T-helper 1 cell (primary cell): ENCODE results near the gene COL6A3.
"Not testable (repeated sequence)": the region's sequence is repeated elsewhere in the genome, so short reads cannot be mapped to it uniquely, and the experiment has no call there.

ENCODE experiments used
- DNase-seq, 5 donors: peaks; one replicate each; pipeline ENCODE4 v3.0.0-alpha.2; 2012 to 2020

Gene COL6A3

GRCh38 chr2:237412988-237413776, 782 bp downstream of the COL6A3 start:
- DNase-seq, result no peak

DNA sequence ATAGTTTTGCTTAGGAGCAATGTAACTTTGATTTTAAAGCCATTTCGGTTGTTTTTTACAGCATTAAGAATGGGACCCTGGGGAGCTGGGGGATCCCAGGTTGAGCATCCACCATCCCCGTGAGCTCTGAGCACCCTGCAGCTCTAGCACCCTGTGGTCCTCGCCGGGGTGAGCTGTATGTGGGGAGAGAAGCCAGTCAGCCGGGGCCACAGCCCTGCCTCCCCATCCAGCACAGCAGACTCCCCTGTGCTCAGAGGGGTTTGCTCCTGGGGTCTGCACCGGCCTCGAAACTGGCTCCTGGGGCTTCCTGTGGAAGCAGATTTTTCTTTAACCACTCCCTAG, 1.3 kb downstream of the COL6A3 start:
- DNase-seq, result no peak

GRCh38 chr2:237411683-237412423, 2.1 kb downstream of the COL6A3 start:
- no peak for DNase-seq

- DNase-seq, result no peak
Observed at GRCh38 chr2:237411092-237411601, 2.8 kb downstream of the COL6A3 start.

DNA sequence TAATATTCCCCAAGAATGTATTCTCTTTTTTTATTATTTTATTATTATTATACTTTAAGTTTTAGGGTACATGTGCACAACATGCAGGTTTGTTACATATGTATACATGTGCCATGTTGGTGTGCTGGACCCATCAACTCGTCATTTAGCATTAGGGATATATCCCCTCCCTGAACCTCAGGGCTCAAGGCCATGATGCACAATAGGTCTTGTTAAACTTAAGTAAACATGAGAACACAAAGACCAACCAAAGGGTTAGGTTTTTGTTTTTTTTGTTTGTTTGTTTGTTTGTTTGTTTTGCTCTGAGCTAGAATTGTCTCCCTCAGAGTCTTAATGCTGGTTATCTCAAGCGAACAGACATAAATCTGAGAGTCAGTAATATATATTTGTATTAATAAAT, 4.7 kb downstream of the COL6A3 start:
- DNase-seq, result not testable (repeated sequence)

GRCh38 chr2:237408335-237409000, 5.5 kb downstream of the COL6A3 start:
- no peak for DNase-seq

GRCh38 chr2:237407700-237408099, 6.3 kb downstream of the COL6A3 start:
- DNase-seq, result no peak

GRCh38 chr2:237406371-237406895, 7.5 kb downstream of the COL6A3 start:
- no peak for DNase-seq

DNA sequence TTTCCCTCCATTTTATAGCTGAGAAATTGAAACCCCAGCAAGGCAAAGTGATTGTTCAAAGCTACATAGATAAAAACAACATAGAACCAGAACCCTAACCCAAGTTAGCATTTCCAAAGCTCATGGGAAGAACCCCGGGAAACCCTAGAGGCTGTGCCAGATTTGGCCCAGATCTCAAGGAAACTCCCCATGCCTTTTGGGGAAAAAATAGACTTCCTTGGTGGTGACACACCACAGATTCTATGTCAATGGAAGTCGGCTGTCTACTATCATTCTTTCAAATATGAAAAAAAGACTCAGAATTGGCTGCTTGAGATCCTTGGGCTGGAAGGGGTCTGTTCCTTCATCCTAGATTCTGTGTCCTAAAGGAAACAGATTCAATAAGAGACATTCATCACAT, 8.4 kb downstream of the COL6A3 start:
- DNase-seq, result no peak

DNA sequence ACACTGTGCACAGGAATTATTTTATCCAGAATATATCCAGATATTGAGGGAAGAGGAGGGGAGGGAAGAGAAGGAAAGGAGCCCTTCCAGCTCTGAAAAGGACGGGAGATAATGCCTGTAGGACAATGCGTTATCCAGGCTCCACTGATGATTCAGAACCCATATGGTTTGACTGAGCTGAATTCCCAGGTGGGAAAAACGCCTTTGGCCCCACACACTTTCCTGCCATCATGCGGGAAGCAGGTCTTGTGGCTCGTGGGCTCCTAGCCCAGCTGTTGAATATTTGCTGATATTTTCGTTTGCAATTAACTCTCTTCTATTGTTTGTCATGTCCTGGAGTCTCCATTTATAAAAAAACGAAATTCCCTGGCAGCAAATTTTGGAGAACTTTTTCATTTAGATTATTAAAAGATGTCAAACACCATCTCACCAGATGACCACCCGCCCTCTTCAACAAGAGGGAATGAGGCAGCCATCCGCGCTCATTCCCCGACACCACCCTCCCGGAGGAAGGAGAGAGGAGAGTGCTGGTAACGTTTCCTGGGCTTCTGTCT, 8.9 kb downstream of the COL6A3 start:
- no peak for DNase-seq

GRCh38 chr2:237404413-237404812, 9.6 kb downstream of the COL6A3 start:
- DNase-seq, result no peak

DNA sequence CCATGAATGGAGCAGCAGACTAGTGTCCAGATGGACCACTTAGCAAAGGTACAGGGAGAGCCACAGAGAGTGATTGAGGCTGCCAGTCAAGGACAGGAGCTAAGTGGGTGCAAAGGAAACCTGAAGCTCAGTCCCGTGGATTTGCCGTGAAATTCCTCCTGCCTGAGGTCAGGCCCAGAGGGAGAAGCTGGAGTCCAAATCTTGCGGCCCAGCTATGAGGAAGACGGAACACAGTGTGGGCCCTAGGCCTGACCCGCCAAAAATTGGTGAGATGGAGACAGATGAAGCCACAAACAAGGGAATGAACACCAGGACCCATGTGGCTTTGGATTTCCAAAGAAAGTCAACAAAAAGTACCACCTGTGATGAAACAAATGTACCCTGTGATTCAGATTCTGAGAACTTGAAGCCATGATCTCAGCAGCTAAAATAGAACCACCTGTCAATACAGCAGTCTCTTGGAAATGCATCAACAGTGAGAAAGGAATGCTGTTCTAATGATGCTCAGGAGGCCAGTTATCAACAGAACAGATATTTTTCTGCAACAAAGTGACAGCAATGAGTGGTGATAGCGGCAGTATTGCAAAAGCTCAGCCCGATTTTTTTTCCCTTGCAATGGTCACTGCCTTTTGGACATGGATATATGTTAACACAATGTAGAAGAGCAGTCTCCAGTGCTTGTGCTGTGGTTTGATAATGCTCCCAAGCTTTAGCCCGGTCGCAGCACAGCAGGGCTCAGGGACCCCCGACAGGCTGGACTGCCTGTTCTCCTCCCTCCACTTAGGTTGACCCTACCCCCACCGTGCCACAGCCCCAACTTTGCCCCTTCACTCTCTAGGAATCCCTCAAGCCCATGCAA, 10.7 kb downstream of the COL6A3 start:
- no peak for DNase-seq

DNA sequence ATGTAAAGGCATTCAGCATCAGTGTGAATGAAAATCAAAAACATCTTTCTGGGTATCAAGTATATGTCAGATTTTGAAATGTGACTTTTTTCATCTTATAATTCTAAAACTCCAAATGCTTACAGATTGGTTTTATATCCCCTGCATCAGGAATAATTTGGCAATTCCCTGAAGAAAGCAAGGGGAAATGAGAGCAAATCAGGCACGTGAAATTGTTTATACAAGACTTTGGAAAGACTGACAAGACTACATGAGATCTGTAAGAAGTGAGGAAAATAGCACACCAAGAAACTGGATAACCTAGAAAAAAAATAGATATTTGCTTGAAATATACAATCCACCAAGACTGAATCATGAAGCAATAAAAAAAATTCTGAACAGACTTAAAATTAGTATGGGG, 13.8 kb downstream of the COL6A3 start:
- DNase-seq, result no peak

GRCh38 chr2:237397072-237397471, 16.9 kb downstream of the COL6A3 start:
- DNase-seq, result no peak

DNA sequence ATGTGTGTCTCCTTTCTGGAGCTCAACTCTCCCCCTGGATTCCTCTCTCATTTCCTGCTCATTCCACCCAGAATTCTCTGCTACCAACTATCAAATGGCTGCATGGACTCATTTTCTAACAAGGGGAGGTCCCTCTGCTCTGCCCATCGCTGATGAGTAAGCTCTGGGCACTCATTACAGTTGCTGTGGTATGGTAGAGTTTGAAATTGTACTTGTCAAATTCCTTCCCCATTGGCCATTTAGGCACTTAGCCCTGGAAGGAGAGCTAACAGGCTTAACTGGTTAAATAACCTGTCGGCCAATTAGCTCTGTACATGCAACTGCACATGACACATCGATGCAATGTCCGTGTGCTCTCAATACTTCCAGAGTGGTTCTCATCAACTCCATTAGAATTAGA, 20.4 kb downstream of the COL6A3 start:
- DNase-seq, result no peak

GRCh38 chr2:237392186-237392585, 21.8 kb downstream of the COL6A3 start:
- no peak for DNase-seq

- DNase-seq, result no peak
Observed at GRCh38 chr2:237391140-237391539, 22.8 kb downstream of the COL6A3 start.

DNA sequence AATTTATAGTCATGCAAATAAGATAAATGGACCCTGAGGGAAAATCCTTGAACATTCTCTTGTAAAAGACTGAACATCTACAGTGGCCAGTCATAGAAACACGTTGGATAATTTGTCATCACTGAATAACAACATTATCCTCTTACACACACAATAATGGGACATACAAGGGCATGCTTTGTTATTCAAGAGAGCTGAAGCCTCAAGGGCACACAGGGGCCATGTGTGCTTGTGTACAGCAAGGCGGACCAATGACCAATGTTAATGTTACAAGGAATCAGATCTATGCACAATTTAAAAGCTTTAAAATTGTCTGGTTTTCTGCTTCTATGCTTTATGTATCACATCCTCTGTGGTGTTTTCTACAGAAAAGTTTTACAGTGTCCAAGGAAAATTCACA, 23.7 kb downstream of the COL6A3 start:
- DNase-seq, result no peak

GRCh38 chr2:237389831-237390230, 24.1 kb downstream of the COL6A3 start:
- DNase-seq, result no peak

DNA sequence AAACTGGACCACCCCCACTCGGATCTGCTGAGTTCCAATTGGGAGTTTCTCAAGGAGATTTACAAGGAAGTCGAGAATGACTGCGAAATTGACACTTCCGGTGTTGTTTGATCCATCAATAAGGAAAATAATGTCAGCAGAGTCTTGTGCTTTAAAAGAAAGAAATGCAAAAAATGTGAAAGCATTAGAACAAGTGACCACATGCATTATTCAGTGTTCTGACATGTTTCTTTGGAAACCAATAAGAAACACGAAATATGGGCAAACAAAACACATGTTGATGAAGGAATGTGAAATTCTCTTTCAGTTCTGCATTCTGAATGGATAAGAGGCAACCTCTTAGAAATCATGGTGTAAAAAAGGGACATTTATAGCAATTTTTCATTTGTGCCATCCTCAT, 25.9 kb downstream of the COL6A3 start:
- no peak for DNase-seq

DNA sequence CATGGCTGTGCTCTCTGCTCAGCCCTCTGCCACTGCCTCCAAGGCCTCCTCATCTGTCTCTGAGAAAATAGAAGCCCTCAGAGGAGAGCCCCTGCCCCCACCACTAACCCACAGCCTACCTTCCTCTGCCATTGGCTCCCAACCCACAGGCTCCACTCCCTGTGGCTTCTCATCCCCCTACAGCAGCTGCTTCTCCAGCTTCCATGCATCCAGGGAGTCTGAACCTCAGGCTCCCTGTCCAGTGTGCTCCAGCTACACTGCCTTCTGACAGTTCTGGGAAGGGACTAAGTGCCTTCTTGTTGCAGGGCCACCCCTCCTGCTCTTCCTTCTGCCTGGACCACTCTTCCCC, 29.3 kb downstream of the COL6A3 start:
- DNase-seq, result no peak

DNA sequence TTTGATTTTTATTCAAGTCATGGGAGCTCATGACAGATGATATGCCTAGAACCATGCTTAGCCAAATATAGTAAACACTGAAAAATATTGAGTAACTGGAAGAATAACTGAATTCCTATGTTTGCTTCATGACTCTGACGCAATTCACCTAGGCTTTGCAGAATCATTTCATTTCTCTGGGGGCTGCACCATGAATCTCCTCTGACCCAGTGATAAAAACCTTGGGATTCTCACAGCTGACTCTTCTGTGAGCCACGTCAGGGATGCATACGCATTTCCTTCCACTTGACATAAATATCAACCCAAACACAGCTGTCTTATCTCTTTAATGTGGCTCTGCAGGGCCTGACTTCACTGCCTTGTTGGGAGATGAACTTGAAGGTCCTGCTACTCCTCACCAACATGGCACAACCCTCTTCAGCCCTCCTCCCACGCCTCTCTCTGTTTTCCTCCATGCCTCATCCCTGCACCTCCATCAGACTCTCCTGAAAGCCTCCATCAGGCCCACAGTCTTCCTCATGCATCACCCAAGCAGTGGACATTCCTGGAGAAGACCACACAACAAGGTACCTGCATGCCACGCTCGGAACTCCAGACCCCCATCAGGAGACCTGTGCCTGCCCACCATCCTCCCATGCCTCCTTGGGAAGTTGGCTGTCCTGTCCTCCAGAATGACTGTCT, 29.8 kb downstream of the COL6A3 start:
- DNase-seq, result no peak
